GM19099 (cell line): ENCODE measurements around the gene PSMD2.

Source experiments
- POLR2A ChIP-seq: IDR thresholded peaks from 3 replicates; pipeline ENCODE4 v1.6.1; 2011; ENCODE audit warnings: low read depth; ENCODE audit not compliant: insufficient read length; ENCODE audit errors: extremely low read depth

Gene PSMD2

DNA sequence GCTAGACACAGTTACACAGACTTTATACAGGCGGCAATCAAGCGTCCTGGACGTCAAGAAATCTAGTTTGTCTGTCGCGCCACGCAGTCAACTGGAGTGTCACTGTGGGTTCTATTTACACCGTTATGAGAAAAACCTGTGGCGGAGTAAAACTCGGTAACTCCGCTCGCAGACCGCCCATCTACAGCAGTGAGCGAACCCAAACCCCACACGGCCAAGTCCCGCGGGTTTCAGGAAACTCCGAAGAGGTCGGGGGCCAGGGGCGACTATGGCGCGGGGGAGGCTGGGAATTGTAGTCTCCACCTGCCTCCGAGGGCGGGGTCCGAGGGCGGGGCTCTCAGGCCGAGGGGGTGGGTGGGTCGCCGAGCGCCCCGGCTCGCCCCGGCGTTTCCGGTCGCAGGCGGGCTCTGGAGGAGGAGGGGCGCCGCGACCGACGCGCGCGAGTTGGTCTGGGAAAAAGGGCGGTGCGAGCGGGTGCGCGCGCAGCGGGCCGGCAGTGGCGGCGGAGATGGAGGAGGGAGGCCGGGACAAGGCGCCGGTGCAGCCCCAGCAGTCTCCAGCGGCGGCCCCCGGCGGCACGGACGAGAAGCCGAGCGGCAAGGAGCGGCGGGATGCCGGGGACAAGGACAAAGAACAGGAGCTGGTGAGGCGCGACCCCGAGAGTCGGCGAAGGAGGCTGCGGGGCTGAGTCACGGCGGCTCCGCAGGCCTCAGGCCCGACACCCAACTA lies at the start of gene PSMD2:
PSMD2 (plus strand) TSS at position 483 of the 729 bp plus-strand sequence; CDS start at position 509, 26 bp downstream.
- peak; percentile 79 for TF ChIP-seq POLR2A

DNA sequence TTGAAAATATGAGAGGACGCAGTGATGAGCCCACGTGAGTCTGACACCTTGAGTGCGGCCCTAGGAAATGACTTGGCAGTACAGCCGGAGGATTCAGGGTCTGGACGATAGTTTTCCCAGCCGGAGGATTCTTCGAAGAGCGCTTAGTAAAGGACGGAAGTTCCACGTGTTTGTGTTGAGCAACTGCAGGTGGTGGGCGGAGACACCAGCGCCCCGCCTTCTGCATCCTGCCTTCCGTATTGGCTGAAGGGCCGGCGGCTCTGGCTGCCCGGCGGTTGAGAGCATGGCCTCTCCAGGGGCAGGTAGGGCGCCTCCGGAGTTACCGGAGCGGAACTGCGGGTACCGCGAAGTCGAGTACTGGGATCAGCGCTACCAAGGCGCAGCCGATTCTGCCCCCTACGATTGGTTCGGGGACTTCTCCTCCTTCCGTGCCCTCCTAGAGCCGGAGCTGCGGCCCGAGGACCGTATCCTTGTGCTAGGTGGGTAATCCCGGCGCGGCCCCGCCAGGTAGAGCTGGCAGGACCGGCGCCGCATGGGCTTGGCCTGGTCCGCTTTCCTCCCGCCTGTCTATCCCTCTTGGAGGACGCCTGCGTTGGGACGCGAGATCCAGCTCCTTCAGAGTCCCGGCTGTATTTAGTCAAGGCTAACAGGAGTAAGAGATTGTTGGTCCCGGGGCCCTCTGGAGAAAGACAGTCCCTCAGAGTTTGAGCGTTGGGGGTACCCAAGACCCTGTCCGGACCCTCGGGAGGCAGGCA lies 49.5 kb upstream of the PSMD2 start, which contains the start of gene EEF1AKMT4:
EEF1AKMT4 (plus strand) TSS at position 261 of the 755 bp plus-strand sequence; CDS start at position 284, 23 bp downstream.
- peak; percentile 72 for TF ChIP-seq POLR2A

DNA sequence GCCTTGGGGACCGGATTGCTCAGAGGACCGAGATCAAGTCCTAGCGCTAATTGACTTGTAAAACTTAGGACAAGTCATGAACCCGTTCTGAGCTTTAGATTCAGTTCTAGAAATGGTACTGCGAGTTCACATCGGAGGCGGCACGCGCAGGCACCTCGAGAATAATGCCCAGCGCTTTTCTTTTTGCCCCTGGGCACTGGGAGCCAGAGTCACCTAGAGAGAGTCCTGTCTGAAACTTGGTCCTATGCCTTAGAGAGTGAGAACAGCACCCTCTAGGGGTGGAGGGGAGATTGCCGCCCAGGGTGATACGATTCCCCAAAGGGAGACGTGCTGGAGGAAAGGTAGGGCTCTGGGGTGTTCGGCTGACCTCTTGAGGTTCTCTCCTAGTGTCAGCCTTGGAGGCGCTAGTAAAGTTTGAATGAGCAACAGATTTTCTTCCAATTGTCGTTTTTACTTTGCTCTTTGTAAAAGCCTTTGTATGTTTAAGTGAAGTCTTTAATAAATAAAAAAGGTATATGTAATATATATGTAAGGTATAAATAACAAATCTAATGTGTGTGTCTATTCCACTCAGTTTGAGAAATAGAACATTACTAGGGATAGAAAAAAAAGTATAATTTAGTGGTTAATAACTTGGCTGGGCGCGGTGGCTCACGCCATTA lies 48.7 kb upstream of the PSMD2 start:
- TF ChIP-seq POLR2A: no peak

DNA sequence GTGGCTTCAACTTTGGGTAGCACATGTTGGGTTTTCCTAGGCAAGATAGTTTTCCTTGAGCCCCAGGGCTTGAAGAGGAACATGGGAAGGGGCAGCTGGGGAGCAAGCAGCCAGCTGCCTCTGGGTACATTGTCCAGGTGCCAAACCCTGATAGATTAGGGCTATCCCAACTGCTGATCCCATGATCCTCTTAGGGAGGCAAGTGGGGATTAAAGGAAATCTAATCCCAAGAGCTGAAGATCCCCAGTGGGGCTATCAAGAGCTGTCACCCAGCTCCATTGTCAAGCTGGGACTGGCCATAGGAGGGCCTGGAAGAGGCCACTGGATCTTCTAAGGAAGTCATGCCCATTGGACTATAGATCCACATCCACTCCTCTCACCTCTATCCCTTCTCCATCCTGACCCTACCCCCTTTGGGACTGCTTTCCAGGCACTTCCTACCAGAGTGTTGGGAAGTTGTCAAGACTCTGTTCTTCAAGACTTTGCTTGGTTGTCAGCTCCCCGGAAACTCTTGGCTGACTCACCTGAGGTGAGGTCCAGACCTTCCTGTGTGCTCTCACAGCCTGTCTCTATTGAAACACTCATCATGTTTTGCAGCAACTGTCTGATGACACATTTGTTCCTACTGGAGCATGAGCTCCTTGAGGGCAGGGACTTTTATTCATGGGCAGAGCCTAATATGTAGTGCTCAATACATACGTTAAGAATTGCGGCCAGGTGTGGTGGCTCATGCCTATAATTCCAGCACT lies 43.6 kb upstream of the PSMD2 start:
- TF ChIP-seq POLR2A: no peak

DNA sequence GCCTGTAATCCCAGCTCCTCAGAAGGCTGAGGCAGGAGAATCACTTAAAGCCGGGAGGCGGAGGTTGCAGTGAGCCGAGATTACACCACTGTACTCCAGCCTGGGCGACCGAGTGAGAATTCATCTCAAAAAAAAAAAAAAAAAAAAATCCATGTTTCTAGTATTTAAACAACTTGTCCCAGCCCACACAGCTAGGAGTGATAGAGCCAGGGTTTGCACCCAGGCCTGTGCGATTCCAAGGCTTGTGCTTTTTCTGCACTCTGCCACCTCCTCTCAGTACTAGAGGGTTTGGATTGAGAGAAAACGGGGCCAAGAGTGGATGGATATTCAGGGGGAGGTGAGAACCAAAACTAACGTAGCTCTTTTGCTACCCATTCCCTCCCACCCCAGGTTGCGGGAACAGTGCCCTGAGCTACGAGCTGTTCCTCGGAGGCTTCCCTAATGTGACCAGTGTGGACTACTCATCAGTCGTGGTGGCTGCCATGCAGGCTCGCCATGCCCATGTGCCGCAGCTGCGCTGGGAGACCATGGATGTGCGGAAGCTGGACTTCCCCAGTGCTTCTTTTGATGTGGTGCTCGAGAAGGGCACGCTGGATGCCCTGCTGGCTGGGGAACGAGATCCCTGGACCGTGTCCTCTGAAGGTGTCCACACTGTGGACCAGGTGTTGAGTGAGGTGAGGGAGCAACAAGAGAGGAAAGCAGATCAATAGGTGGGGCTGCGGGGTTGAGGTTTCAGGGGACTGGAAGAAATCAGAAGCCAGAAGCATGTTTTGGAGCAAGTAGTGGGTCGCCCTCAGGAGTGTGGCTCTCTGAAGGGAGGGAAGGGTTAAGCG lies 41.7 kb upstream of the PSMD2 start:
- no peak for TF ChIP-seq POLR2A

DNA sequence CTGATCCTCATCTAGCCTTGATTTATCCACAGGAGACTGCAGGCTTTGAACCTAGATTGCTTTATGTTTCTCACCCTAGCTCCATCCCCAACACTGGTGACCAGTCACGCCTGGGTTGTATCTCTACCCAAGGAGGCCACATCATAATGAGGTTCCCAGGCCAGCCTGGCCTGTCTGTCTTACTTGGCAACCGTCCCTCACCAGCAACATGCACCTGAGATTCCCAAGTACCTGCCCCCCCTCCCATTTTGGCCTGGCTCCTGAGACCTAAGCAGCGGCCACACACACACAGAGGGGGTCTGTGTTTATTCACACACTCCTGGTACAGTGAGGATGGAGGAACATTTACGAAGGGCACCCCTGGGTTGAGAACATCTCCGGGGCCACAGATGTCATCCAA lies 40.1 kb upstream of the PSMD2 start:
- no peak for TF ChIP-seq POLR2A

DNA sequence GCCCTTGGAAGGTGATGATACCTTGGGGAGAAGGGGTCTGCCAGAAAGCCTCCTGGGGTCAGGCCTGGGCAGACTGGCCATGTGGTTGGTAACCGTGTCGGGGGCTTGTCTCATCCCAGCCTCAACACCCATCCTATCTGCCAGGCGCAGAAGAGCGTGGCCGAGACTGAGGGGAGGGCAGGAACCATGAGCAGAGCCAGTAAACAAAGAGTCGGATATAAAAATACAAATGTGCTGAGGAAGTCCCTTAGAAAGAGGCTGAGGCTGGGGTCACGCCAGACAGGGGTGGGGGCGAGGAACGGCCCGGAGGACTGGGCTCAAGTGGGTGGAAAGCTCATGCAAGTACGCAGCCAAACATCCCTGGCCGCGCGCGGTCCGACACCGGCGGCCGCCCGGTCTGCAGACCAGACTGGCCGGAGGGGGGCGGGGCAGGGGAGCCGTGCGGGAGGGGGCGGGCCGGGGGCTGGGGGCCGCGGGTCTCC lies 39.6 kb upstream of the PSMD2 start:
- no peak for TF ChIP-seq POLR2A

DNA sequence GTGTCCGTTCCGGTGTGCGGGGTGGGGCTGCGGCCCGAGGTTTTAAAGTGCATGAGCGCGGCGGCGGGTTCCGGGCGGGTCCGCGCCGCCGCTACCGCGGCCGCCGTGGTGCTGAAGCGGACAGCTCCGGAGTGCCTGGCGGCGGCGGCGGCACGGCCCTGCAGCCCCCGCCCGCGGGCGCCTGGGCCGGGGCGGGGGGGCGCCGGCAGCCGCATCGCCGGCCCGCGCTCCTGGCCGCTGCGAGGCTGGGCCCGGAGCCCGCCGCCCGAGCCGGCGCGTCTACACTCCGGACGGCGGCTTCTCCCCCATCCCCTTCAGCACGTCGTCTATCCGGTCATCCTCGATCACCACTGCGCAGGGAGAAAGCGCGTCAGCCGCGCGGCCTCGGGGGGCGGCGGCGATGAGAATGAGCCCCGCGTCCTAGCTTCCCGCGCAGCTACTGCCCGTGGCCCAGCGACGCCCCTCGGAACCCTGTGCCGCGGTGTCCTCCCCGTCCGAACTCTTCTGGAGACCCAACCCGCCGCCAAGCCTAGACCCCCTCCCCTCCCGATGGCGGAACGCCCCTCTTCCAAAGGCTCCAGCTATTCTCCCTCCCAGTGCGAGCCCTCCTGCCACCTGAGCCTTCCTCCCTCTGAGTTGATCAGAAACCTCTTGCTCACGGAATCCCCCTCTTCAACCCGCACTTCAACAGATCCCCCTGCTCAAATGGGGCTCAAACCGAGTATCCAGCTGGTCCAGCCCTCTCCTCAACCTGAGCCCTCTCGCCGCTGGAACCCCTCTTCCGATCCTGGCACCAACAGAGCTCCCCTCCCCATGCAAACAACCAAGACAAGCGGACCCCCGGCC lies 38.9 kb upstream of the PSMD2 start:
- no peak for TF ChIP-seq POLR2A

DNA sequence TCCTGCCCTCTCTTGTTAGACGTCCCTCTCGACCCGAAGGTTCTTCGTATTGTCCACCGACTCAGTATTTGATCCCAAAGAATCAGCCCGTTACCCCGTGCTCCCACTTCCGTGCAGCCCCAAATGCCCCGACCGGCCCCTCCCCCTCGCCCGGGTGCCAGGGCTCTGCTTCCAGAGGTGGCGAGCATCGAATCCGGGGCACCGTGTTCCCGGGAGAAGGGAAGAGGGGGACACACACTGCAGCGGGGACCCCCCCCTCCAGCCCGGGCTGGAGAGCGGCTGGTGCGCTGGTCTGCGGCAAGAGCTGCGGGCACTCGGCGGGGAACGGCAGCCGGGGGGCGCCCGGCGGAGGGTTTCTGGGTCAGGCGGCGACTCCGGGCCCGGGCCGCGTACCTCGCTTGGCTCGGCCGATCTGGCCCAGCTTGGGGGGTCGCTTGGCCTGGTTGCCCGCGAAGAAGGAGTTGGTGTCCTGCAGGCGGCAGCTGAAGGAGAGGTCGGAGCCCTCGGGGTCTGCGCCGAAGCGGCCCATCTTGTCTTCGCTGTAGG lies 38.2 kb upstream of the PSMD2 start:
- no peak for TF ChIP-seq POLR2A

DNA sequence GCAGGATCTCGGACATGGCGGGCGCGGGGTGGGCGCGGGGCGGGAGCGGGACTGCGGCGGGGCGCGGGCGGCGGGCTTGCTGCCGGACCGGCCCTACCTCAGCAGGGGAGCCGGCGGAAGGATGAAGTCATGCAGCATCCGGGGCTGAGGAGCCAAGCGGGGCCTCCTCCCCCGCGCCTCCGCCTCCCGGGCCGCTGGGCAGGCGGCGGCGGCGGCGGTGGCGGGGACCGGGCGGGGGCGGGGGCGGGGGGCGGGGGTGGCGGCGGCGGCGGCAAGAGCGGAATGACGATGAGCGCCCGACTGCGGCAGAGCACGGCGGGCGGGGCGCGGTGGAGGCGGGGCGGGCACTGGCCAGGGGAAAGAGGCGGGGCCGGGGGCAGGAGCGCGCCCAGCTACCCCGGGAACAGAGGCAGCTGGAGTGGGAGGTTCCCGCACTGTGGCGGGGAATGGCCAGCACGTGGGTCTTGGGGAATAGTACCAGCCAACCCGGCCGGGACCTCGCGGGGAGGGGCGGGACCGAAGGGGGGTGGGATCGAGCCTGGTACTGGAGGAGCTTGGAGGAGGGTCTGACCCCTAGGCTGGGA lies 37.7 kb upstream of the PSMD2 start, which contains the start of gene CAMK2N2:
CAMK2N2 (minus strand) TSS at position 284 of the 584 bp plus-strand sequence; CDS start at position 16, 268 bp downstream.
- TF ChIP-seq POLR2A: no peak

DNA sequence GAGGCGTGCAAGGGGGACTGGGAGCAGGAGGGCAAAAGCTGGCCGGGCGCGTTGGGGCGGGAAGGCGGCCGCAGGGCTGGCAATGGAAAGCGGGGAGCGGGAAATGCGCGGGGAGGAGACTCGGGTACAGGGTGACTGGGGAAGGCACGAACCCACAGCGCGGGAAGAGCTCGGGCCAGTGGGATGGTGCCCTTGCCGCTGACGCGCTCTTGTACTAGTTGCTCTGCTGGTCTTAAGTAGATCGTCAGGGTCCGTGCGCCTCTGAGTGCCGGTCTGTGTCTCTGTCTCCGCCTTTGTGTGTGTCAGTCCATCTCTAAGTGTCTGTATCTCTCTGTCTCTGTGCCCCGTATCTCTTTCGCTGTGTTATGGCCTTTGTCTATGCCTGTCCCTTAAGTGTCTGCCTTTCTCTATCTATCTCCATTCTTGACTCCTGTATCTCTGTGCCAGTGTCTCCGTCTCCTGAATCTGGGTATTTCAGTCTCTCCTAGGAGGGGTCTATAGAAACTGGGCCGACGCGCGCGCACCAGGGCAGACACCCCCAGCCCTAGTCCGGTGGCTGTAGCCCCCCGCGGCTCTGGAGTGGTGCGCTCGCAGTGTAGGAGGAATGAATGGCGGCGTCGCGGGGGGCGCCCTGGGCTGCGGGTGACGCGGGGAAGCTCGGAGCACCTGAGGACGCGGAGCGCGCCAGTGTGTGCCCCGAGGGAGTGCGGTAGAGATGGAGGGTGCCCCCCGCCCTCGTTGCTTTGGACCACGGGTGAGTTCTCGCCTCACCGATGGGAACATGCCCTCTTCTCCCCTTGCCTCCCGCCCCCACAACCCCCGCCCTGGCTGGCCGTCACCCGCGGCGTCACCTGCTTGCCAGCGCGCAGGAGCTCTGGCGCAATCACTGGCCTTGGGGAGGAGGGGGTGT lies 36.9 kb upstream of the PSMD2 start:
- no peak for TF ChIP-seq POLR2A
